Measurements from ENCODE around the gene MTHFD1L.
A peak's percentile ranks its signal among the peaks of the same experiment; 100 is the strongest.

MTHFD1L gene

DNA sequence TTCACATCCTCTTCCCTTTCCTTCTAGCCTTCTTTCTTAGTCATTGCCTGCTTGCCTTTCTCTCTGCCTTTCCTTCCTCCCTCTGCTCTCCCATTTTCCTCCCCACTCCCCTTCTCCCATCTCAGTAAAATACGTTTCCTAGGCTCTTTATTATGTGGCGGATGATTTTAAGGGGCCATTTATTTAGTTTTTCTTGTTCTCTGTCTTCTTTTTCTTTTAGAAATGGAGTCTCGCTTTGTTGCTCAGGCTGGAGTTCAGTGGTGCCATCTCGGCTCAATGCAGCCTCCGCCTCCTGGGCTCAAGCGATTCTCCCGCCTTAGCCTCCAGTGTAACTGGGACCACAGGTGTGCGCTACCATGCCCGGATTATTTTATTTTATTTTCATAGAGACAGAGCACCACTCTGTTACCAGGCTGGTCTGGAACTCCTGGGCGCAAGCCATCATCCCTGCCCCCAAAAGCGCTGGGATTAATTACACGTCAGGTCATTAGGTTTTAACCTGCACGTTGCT is 1.5 kb downstream of the MTHFD1L start:
- TF ChIP-seq, protein P1, sequence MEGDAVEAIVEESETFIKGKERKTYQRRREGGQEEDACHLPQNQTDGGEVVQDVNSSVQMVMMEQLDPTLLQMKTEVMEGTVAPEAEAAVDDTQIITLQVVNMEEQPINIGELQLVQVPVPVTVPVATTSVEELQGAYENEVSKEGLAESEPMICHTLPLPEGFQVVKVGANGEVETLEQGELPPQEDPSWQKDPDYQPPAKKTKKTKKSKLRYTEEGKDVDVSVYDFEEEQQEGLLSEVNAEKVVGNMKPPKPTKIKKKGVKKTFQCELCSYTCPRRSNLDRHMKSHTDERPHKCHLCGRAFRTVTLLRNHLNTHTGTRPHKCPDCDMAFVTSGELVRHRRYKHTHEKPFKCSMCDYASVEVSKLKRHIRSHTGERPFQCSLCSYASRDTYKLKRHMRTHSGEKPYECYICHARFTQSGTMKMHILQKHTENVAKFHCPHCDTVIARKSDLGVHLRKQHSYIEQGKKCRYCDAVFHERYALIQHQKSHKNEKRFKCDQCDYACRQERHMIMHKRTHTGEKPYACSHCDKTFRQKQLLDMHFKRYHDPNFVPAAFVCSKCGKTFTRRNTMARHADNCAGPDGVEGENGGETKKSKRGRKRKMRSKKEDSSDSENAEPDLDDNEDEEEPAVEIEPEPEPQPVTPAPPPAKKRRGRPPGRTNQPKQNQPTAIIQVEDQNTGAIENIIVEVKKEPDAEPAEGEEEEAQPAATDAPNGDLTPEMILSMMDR (IDR thresholded peaks at IDR 0.05; ENCODE audit: low read depth, low read length, missing control alignments) = no peak
- no peak for DNase-seq (ENCODE audit: extremely low read depth, low read depth)
- peak overlapping the region; percentile 88 for H3K4me3 ChIP-seq (replicated peaks; ENCODE audit: low read depth, low read length)

DNA sequence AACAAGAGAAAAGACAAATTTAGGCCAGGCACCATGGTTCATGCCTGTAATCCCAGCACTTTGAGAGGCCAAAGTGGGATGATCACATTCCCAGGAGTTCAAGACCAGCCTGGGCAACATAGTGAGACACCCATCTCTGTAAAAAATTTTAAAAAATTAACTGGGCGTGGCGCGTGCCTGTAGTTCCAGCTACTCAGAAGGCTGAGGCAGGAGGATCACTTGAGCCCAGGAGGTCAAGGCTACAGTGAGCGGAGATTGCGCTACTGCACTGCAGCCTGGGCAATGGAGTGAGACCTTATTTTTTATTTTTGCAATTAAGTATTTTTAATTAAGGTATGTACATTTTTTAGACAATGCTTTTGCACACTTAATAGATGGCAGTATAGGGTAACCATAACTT is 3.3 kb downstream of the MTHFD1L start:
- TF ChIP-seq, protein P1 (IDR thresholded peaks at IDR 0.05; ENCODE audit: low read depth, low read length, missing control alignments) = no peak
- H3K4me3 ChIP-seq (replicated peaks; ENCODE audit: low read depth, low read length) = no peak overlapping the region
- DNase-seq (ENCODE audit: extremely low read depth, low read depth) = no peak

DNA sequence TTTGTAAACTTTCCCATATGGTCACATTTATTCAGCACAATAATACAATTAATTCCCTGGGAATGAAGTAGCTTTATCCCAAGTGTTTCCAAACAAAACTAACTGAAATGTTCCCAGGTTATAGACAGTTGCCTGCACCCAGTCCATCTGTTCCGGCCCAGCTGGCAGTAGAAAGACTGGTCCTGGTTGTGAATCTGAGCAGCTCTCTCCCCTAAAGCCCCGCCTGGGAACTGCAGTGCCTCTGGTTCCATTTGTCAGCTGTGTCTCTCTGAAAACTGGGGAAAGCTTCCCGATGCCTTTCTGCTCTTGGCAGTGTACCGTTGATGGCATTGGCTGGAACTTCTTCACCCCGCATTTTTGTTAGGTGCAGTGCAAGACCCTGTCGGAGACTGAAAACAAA is 8.7 kb downstream of the MTHFD1L start:
- DNase-seq (ENCODE audit: extremely low read depth, low read depth) = no peak
- TF ChIP-seq, protein P1 (IDR thresholded peaks at IDR 0.05; ENCODE audit: low read depth, low read length, missing control alignments) = no peak

DNA sequence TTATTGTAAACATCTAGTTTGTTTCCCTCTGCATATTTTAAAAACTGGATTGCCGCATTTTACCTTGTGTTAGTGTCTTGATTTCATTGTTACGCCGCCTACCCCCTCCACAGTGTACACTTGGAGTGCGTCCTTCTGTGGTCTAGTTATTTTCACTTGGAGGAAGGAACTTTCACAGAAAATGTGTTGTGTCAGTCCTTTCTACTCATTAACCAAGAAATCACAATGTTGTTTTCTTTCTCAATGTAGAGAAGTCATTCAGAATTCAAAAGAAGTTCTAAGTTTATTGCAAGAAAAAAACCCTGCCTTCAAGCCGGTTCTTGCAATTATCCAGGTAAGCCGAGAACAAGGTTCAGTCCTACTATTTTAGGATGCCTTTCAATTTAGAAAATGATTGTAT is 10.3 kb downstream of the MTHFD1L start:
- no peak for DNase-seq (ENCODE audit: extremely low read depth, low read depth)
- TF ChIP-seq, protein P1 (IDR thresholded peaks at IDR 0.05; ENCODE audit: low read depth, low read length, missing control alignments) = no peak
- H3K4me3 ChIP-seq (replicated peaks; ENCODE audit: low read depth, low read length) = no peak overlapping the region

More for the DNA sequence above, 8.7 kb downstream of the MTHFD1L start:
- H3K4me3 ChIP-seq (replicated peaks; ENCODE audit: low read depth, low read length) = no peak overlapping the region

DNA sequence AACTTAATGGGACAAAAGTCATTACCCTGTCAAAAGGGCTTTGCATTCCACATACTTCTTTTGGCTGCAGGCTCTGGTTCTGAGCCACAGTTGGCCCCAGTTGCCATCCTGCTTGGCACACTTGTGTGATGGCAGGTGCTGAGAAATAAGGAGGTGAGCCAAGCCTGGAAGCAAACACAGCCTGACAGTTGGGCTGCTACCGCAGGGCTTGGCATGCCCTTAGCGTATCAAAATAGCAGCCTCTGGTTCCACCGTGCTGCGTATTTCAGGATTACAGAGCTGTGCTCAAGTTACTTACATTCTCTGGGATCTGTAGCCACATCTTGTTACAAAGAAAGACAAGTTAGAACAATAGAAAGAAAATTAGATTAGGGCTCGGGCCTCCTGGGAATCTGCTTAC is 11.1 kb downstream of the MTHFD1L start:
- DNase-seq (ENCODE audit: extremely low read depth, low read depth) = no peak
- H3K4me3 ChIP-seq (replicated peaks; ENCODE audit: low read depth, low read length) = no peak overlapping the region
- TF ChIP-seq, protein P1 (IDR thresholded peaks at IDR 0.05; ENCODE audit: low read depth, low read length, missing control alignments) = no peak

DNA sequence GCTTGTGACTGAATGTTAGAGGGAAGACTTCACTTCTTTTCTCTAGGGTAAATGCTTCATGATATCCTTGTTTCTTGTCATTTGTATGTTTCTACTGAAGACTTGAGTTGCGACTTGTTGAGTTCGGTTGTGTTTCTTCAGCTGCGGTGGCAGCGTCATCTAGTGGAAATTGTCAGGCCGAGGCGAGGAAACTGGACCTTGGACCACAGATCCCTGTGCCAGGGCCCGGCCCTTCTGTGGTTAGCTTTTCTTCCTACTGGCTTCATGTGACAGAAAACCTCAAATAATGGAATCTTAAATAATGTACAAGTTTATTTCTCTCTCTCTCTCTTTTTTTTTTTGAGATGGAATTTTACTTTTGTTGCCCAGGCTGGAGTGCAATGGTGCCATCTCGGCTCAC is 12.4 kb downstream of the MTHFD1L start:
- no peak overlapping the region for H3K4me3 ChIP-seq (replicated peaks; ENCODE audit: low read depth, low read length)
- TF ChIP-seq, protein P1 (IDR thresholded peaks at IDR 0.05; ENCODE audit: low read depth, low read length, missing control alignments) = no peak
- no peak for DNase-seq (ENCODE audit: extremely low read depth, low read depth)
